Measurements from ENCODE around the gene LDLRAD2. TPM values are rescaled to one million over a fixed set of nuclear protein-coding genes. Genes with fewer than 3 reads are reported as not detected.

Gene LDLRAD2
- total RNA-seq, 2 donors from 2014 or later, result 0.32 to 1.6 TPM

GRCh38 chr1:21795075-21795474 is 17.0 kb upstream of the LDLRAD2 start:
- intact Hi-C loops (cut with DNase I), result no loop called here
- no peak for DNase-seq (ENCODE audit: low spot score)
- Histone ChIP-seq H3K4me1 (replicated peaks) (no peaks in the 10 kb centered on the region), H3K27ac (no peak overlapping the region), H3K36me3 (no peaks in the 10 kb centered on the region), H3K9me3 (no peaks in the 10 kb centered on the region), H3K27me3 (replicated peaks; ENCODE audit: insufficient read depth) (no peaks in the 10 kb centered on the region), H3K4me3 (no peak overlapping the region)
- TF ChIP-seq POLR2A (IDR thresholded peaks at IDR 0.05) (no peak), POLR2AphosphoS5 (IDR thresholded peaks at IDR 0.05) (no peak)
- TF ChIP-seq, protein P1, sequence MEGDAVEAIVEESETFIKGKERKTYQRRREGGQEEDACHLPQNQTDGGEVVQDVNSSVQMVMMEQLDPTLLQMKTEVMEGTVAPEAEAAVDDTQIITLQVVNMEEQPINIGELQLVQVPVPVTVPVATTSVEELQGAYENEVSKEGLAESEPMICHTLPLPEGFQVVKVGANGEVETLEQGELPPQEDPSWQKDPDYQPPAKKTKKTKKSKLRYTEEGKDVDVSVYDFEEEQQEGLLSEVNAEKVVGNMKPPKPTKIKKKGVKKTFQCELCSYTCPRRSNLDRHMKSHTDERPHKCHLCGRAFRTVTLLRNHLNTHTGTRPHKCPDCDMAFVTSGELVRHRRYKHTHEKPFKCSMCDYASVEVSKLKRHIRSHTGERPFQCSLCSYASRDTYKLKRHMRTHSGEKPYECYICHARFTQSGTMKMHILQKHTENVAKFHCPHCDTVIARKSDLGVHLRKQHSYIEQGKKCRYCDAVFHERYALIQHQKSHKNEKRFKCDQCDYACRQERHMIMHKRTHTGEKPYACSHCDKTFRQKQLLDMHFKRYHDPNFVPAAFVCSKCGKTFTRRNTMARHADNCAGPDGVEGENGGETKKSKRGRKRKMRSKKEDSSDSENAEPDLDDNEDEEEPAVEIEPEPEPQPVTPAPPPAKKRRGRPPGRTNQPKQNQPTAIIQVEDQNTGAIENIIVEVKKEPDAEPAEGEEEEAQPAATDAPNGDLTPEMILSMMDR (IDR thresholded peaks at IDR 0.05), result no peak
- WGBS, result 88% methylated on average over 6 of the region's 6 CpGs

DNA sequence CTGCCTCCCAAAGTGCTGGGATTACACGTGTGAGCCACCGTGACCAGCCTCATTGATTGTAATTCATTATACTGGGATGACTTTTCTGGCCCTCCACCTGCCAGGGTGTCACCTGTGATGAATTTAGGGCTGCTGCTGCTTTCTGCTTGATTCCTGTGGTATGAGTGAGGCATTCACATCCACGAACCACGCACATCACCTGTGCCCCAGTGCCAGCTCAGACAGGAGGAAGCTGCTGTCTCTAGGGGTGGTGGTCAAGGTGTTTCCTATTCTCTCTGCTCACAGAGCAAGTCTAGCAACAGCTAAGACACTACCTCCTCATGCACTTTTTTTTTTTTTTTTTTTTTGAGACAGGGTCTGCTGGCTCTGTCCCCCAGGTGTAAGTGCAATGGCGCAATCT is 12.3 kb upstream of the LDLRAD2 start:
- 78% methylated on average over 5 of the region's 5 CpGs for WGBS
- intact Hi-C loops (cut with DNase I), result no loop called here

GRCh38 chr1:21801100-21801499 is 11.0 kb upstream of the LDLRAD2 start:
- no peak overlapping the region for H3K27ac ChIP-seq
- no peak for TF ChIP-seq POLR2A (IDR thresholded peaks at IDR 0.05)
- TF ChIP-seq, protein P1 (IDR thresholded peaks at IDR 0.05), result no peak
- no peak for TF ChIP-seq POLR2AphosphoS5 (IDR thresholded peaks at IDR 0.05)
- no peak overlapping the region for H3K4me3 ChIP-seq
- WGBS, result 95% methylated on average over 4 of the region's 4 CpGs
- H3K9me3 ChIP-seq, result no peaks in the 10 kb centered on the region
- H3K27me3 ChIP-seq (replicated peaks; ENCODE audit: insufficient read depth), result no peaks in the 10 kb centered on the region
- no peaks in the 10 kb centered on the region for H3K4me1 ChIP-seq (replicated peaks)
- intact Hi-C loops (cut with DNase I), result no loop called here
- DNase-seq (ENCODE audit: low spot score), result no peak
- H3K36me3 ChIP-seq, result no peaks in the 10 kb centered on the region

More for the DNA sequence above, 12.3 kb upstream of the LDLRAD2 start:
- no peaks in the 10 kb centered on the region for H3K36me3 ChIP-seq
- H3K27me3 ChIP-seq (replicated peaks; ENCODE audit: insufficient read depth), result no peaks in the 10 kb centered on the region
- no peaks in the 10 kb centered on the region for H3K9me3 ChIP-seq
- no peak overlapping the region for H3K4me3 ChIP-seq
- no peak for DNase-seq (ENCODE audit: low spot score)
- H3K4me1 ChIP-seq (replicated peaks), result no peaks in the 10 kb centered on the region
- H3K27ac ChIP-seq, result no peak overlapping the region
- TF ChIP-seq, protein P1 (IDR thresholded peaks at IDR 0.05), result no peak
- TF ChIP-seq POLR2AphosphoS5 (IDR thresholded peaks at IDR 0.05) (no peak), POLR2A (IDR thresholded peaks at IDR 0.05) (no peak)

DNA sequence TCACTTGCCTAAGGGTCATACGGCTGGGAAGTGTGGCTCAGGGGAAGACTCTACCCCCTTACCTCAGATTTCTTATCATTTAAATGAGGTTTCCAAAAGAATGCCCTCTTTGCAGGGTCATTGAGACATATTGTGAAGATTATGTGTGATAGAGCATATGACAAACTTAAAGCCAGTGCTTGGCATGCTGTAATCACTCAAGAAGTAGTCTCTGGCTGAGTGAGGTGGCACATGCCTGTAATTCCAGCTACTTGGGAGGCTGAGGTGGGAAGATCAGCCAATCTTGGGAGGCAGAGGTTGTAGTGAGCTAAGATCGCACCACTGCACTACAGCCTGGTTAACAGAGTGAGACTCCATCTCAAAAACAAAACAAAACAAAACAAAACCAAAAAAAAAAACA is 7.5 kb upstream of the LDLRAD2 start:
- TF ChIP-seq POLR2AphosphoS5 (IDR thresholded peaks at IDR 0.05), result no peak
- TF ChIP-seq POLR2A (IDR thresholded peaks at IDR 0.05), result no peak
- TF ChIP-seq, protein P1 (IDR thresholded peaks at IDR 0.05), result no peak
- 70% methylated on average over 2 of the region's 2 CpGs for WGBS
- no peaks in the 10 kb centered on the region for H3K9me3 ChIP-seq
- no peak overlapping the region for H3K4me3 ChIP-seq
- intact Hi-C loops (cut with DNase I), result no loop called here
- H3K27me3 ChIP-seq (replicated peaks; ENCODE audit: insufficient read depth), result no peaks in the 10 kb centered on the region
- no peaks in the 10 kb centered on the region for H3K36me3 ChIP-seq
- H3K4me1 ChIP-seq (replicated peaks), result no peaks in the 10 kb centered on the region
- DNase-seq (ENCODE audit: low spot score), result no peak
- no peak overlapping the region for H3K27ac ChIP-seq

DNA sequence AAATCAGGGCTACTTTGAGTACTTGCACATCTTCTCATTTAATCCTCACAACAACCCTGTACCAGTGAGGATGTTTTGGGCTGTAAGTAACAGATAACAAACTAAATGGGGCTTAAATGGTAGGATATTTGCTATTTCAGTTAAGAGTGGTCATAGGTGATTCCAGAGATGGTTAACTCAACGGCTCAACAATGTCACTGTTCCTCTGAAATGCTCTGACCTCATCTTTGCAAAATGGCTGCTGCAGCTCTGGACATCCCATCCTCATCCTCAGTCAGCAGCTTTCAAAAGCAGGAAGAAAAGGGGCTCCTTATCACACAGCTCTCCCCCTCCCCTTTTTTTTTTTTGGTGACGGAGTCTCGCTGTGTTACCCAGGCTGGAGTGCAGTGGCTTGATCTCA is 1.5 kb downstream of the LDLRAD2 start:
- Histone ChIP-seq H3K9me3 (no peaks in the 10 kb centered on the region), H3K27me3 (replicated peaks; ENCODE audit: insufficient read depth) (no peaks in the 10 kb centered on the region), H3K4me1 (replicated peaks) (no peaks in the 10 kb centered on the region), H3K36me3 (no peaks in the 10 kb centered on the region), H3K27ac (no peak overlapping the region), H3K4me3 (no peak overlapping the region)
- intact Hi-C loops (cut with DNase I), result no loop called here
- TF ChIP-seq, protein P1 (IDR thresholded peaks at IDR 0.05), result no peak
- TF ChIP-seq POLR2AphosphoS5 (IDR thresholded peaks at IDR 0.05) (no peak), POLR2A (IDR thresholded peaks at IDR 0.05) (no peak)
- no peak for DNase-seq (ENCODE audit: low spot score)
- 91% methylated on average over 3 of the region's 3 CpGs for WGBS
